ENCODE results near the gene NDUFS7.

NDUFS7 gene

GRCh38 chr19:1343041-1343440, 40.7 kb upstream of the NDUFS7 start:
- TF ChIP-seq TAF1 (IDR thresholded peaks at IDR 0.05; ENCODE audit: low read depth) (no peak), ZBTB7A (IDR thresholded peaks at IDR 0.05; ENCODE audit: low read depth) (no peak), CREB1 (IDR thresholded peaks at IDR 0.05; ENCODE audit: low read depth) (no peak), EP300 (IDR thresholded peaks at IDR 0.05; ENCODE audit: borderline replicate concordance) (no peak)

DNA sequence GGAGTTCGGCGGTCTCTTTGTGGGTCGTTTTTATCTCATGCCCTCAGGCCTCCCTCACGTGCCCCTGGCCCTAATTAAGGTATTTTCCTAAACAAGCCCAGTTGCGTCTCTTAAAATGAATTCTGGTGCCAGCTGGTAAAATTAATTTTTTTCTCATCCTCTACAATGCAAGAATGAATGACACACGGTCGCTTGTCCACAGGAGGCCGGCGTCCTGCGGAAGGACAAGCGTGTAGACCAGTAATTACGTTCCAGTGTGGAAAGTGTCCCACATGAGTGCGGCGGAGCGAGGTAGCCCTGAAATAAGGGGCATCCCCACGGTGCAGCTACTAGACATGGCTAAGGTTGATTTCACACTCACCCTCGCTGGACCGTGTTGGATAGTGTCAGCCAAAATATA, 34.5 kb upstream of the NDUFS7 start:
- TF ChIP-seq EGR1 (IDR thresholded peaks at IDR 0.05) (no peak), FOXM1 (IDR thresholded peaks at IDR 0.05; ENCODE audit: borderline replicate concordance, low read depth) (no peak), CEBPB (IDR thresholded peaks at IDR 0.05) (no peak), TEAD4 (IDR thresholded peaks at IDR 0.05) (no peak), YY1 (IDR thresholded peaks at IDR 0.05; ENCODE audit: low read depth) (no peak), ZBTB7A (IDR thresholded peaks at IDR 0.05; ENCODE audit: low read depth) (no peak), NFIC (IDR thresholded peaks at IDR 0.05) (no peak), MAX (IDR thresholded peaks at IDR 0.05) (no peak), CREB1 (IDR thresholded peaks at IDR 0.05; ENCODE audit: low read depth) (no peak), EP300 (IDR thresholded peaks at IDR 0.05; ENCODE audit: borderline replicate concordance) (no peak), TCF12 (IDR thresholded peaks at IDR 0.05; ENCODE audit: low read depth) (no peak), TAF1 (IDR thresholded peaks at IDR 0.05; ENCODE audit: low read depth) (no peak), USF1 (IDR thresholded peaks at IDR 0.05) (no peak), RAD21 (IDR thresholded peaks at IDR 0.05; ENCODE audit: low read depth) (no peak)
- TF ChIP-seq, protein P1, sequence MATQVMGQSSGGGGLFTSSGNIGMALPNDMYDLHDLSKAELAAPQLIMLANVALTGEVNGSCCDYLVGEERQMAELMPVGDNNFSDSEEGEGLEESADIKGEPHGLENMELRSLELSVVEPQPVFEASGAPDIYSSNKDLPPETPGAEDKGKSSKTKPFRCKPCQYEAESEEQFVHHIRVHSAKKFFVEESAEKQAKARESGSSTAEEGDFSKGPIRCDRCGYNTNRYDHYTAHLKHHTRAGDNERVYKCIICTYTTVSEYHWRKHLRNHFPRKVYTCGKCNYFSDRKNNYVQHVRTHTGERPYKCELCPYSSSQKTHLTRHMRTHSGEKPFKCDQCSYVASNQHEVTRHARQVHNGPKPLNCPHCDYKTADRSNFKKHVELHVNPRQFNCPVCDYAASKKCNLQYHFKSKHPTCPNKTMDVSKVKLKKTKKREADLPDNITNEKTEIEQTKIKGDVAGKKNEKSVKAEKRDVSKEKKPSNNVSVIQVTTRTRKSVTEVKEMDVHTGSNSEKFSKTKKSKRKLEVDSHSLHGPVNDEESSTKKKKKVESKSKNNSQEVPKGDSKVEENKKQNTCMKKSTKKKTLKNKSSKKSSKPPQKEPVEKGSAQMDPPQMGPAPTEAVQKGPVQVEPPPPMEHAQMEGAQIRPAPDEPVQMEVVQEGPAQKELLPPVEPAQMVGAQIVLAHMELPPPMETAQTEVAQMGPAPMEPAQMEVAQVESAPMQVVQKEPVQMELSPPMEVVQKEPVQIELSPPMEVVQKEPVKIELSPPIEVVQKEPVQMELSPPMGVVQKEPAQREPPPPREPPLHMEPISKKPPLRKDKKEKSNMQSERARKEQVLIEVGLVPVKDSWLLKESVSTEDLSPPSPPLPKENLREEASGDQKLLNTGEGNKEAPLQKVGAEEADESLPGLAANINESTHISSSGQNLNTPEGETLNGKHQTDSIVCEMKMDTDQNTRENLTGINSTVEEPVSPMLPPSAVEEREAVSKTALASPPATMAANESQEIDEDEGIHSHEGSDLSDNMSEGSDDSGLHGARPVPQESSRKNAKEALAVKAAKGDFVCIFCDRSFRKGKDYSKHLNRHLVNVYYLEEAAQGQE (IDR thresholded peaks at IDR 0.05; ENCODE audit: low read depth): no peak

DNA sequence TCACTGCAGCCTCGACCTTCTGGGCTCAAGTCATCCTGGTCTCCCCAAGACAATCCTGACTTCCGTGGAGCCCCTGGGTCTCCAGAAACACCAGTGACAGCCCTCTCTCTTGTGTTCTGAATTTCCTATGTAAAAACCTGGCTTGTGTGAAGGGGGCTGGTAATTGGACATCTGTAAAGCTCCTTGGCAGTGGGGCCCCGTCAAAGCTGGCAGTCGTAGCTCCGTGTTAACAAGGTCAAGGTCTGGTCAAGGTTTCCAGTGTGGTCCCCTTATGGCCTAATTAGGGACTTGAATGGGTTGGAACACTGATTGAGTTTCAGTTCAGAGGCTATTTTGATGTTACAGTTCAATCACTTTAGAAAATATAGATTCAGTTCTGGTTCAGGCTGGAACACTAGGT, 32.8 kb upstream of the NDUFS7 start:
- TF ChIP-seq TEAD4 (IDR thresholded peaks at IDR 0.05) (no peak), TAF1 (IDR thresholded peaks at IDR 0.05; ENCODE audit: low read depth) (no peak), EP300 (IDR thresholded peaks at IDR 0.05; ENCODE audit: borderline replicate concordance) (no peak), MAX (IDR thresholded peaks at IDR 0.05) (no peak), RAD21 (IDR thresholded peaks at IDR 0.05; ENCODE audit: low read depth) (no peak), USF1 (IDR thresholded peaks at IDR 0.05) (no peak), EGR1 (IDR thresholded peaks at IDR 0.05) (no peak), TCF12 (IDR thresholded peaks at IDR 0.05; ENCODE audit: low read depth) (no peak), NFIC (IDR thresholded peaks at IDR 0.05) (no peak), FOXM1 (IDR thresholded peaks at IDR 0.05; ENCODE audit: borderline replicate concordance, low read depth) (no peak), CREB1 (IDR thresholded peaks at IDR 0.05; ENCODE audit: low read depth) (no peak), ZBTB7A (IDR thresholded peaks at IDR 0.05; ENCODE audit: low read depth) (no peak), YY1 (IDR thresholded peaks at IDR 0.05; ENCODE audit: low read depth) (no peak), CEBPB (IDR thresholded peaks at IDR 0.05) (no peak)
- TF ChIP-seq, protein P1 (IDR thresholded peaks at IDR 0.05; ENCODE audit: low read depth): no peak

GRCh38 chr19:1351381-1351851, 32.3 kb upstream of the NDUFS7 start:
- TF ChIP-seq, protein P1 (IDR thresholded peaks at IDR 0.05; ENCODE audit: low read depth): no peak
- TF ChIP-seq RAD21 (IDR thresholded peaks at IDR 0.05; ENCODE audit: low read depth) (no peak), EGR1 (IDR thresholded peaks at IDR 0.05) (no peak), TCF12 (IDR thresholded peaks at IDR 0.05; ENCODE audit: low read depth) (no peak), NFIC (IDR thresholded peaks at IDR 0.05) (no peak), USF1 (IDR thresholded peaks at IDR 0.05) (no peak), FOXM1 (IDR thresholded peaks at IDR 0.05; ENCODE audit: borderline replicate concordance, low read depth) (no peak), TEAD4 (IDR thresholded peaks at IDR 0.05) (no peak), TAF1 (IDR thresholded peaks at IDR 0.05; ENCODE audit: low read depth) (no peak), ZBTB7A (IDR thresholded peaks at IDR 0.05; ENCODE audit: low read depth) (no peak), MAX (IDR thresholded peaks at IDR 0.05) (no peak), YY1 (IDR thresholded peaks at IDR 0.05; ENCODE audit: low read depth) (no peak), CREB1 (IDR thresholded peaks at IDR 0.05; ENCODE audit: low read depth) (no peak), CEBPB (IDR thresholded peaks at IDR 0.05) (no peak), EP300 (IDR thresholded peaks at IDR 0.05; ENCODE audit: borderline replicate concordance) (no peak)
